ENCODE measurements around the gene BPIFB1.

GRCh38 chr20:33236351-33236750 is 46.7 kb upstream of the BPIFB1 start:
- no peak for TF ChIP-seq NR3C1 (CRISPR knock-in tag; conservative IDR thresholded peaks at IDR 0.05; ENCODE audit: low read depth)
- no peak for TF ChIP-seq CTCF (IDR thresholded peaks at IDR 0.05)
- TF ChIP-seq ZNF512 (CRISPR knock-in tag; IDR thresholded peaks at IDR 0.05; ENCODE audit: borderline replicate concordance), result no peak
- TF ChIP-seq FOXP1 (CRISPR knock-in tag; IDR thresholded peaks at IDR 0.05; ENCODE audit: borderline replicate concordance), result no peak
